ENCODE results near the gene MTA3.

The MTA3 gene

GRCh38 chr2:42708179-42708578 is 139.7 kb downstream of the MTA3 start:
- TF ChIP-seq CTCF (IDR thresholded peaks at IDR 0.05; ENCODE audit: low read depth, low read length) (no peak), MYC (IDR thresholded peaks at IDR 0.05; ENCODE audit: low read depth, low read length) (no peak), MAX (IDR thresholded peaks at IDR 0.05; ENCODE audit: low read depth, low read length) (no peak), POLR2A (IDR thresholded peaks at IDR 0.05; ENCODE audit: extremely low read depth, insufficient read length) (no peak)
- no peak for DNase-seq (ENCODE audit: low read depth)
- no peak overlapping the region for H3K4me3 ChIP-seq (ENCODE audit: low read depth, low read length)

GRCh38 chr2:42711896-42712295 is 143.5 kb downstream of the MTA3 start:
- no peak for DNase-seq (ENCODE audit: low read depth)
- TF ChIP-seq POLR2A (IDR thresholded peaks at IDR 0.05; ENCODE audit: extremely low read depth, insufficient read length): no peak
- no peak for TF ChIP-seq MAX (IDR thresholded peaks at IDR 0.05; ENCODE audit: low read depth, low read length)
- no peak for TF ChIP-seq CTCF (IDR thresholded peaks at IDR 0.05; ENCODE audit: low read depth, low read length)
- TF ChIP-seq MYC (IDR thresholded peaks at IDR 0.05; ENCODE audit: low read depth, low read length): no peak
- H3K4me3 ChIP-seq (ENCODE audit: low read depth, low read length): no peak overlapping the region

- no peak for TF ChIP-seq POLR2A (IDR thresholded peaks at IDR 0.05; ENCODE audit: extremely low read depth, insufficient read length)
- no peak for DNase-seq (ENCODE audit: low read depth)
- no peak overlapping the region for H3K4me3 ChIP-seq (ENCODE audit: low read depth, low read length)
These were observed 144.5 kb downstream of the MTA3 start for GRCh38 chr2:42712934-42713333.

GRCh38 chr2:42713920-42714319 is 145.5 kb downstream of the MTA3 start:
- no peak overlapping the region for H3K4me3 ChIP-seq (ENCODE audit: low read depth, low read length)
- TF ChIP-seq MAX (IDR thresholded peaks at IDR 0.05; ENCODE audit: low read depth, low read length): no peak
- TF ChIP-seq POLR2A (IDR thresholded peaks at IDR 0.05; ENCODE audit: extremely low read depth, insufficient read length): no peak
- no peak for TF ChIP-seq MYC (IDR thresholded peaks at IDR 0.05; ENCODE audit: low read depth, low read length)
- TF ChIP-seq CTCF (IDR thresholded peaks at IDR 0.05; ENCODE audit: low read depth, low read length): no peak
- DNase-seq (ENCODE audit: low read depth): no peak

GRCh38 chr2:42714686-42715085 is 146.3 kb downstream of the MTA3 start:
- no peak for DNase-seq (ENCODE audit: low read depth)
- TF ChIP-seq MYC (IDR thresholded peaks at IDR 0.05; ENCODE audit: low read depth, low read length) (no peak), CTCF (IDR thresholded peaks at IDR 0.05; ENCODE audit: low read depth, low read length) (no peak), POLR2A (IDR thresholded peaks at IDR 0.05; ENCODE audit: extremely low read depth, insufficient read length) (no peak), MAX (IDR thresholded peaks at IDR 0.05; ENCODE audit: low read depth, low read length) (no peak)
- no peak overlapping the region for H3K4me3 ChIP-seq (ENCODE audit: low read depth, low read length)

GRCh38 chr2:42721898-42722297 is 153.5 kb downstream of the MTA3 start:
- DNase-seq (ENCODE audit: low read depth): no peak
- H3K4me3 ChIP-seq (ENCODE audit: low read depth, low read length): no peak overlapping the region
- TF ChIP-seq CTCF (IDR thresholded peaks at IDR 0.05; ENCODE audit: low read depth, low read length) (no peak), POLR2A (IDR thresholded peaks at IDR 0.05; ENCODE audit: extremely low read depth, insufficient read length) (no peak), MAX (IDR thresholded peaks at IDR 0.05; ENCODE audit: low read depth, low read length) (no peak), MYC (IDR thresholded peaks at IDR 0.05; ENCODE audit: low read depth, low read length) (no peak)

All from NB4 (cell line).